Activated CD4-positive, alpha-beta T cell treated with anti-CD3 and anti-CD28 coated beads, Interleukin-2, amount 50 U/mL, for 1 hour (primary cell): Measurements from ENCODE around the gene FRMD1.

ENCODE experiments used
- DNase-seq: peaks from one replicate; pipeline ENCODE4 v3.0.0-alpha.2; 2020

FRMD1 gene

DNA sequence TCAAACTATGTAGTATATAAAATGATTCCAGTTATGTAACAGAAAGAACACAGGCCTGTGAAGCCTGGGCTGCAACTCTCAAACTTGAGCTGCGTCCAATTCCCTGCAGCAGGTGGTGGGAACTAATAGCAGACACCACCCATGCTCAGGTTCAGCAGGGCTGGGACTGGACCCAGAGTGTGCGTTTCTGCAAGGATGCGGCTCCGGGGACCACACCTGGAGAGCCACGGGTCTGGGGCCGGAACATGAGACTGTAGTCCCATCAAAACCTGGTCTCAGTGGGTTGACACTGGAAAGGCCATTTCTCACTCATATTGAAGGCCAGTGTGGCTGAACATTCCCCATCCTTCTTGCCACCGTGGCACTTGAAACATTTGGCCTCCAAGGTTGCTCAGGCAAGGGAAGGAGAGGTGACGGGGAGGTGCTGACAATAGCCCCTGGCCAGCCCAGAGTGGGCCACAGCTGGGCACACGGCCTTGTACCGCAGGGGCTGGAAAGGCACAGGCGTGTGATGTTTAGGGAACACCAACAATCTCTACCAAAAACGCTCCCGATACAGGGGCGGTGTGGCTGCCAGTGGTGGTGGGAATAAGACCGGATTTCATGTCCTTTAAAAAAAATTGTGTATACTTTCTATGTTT lies 38.0 kb downstream of the FRMD1 start:
- no peak for DNase-seq

DNA sequence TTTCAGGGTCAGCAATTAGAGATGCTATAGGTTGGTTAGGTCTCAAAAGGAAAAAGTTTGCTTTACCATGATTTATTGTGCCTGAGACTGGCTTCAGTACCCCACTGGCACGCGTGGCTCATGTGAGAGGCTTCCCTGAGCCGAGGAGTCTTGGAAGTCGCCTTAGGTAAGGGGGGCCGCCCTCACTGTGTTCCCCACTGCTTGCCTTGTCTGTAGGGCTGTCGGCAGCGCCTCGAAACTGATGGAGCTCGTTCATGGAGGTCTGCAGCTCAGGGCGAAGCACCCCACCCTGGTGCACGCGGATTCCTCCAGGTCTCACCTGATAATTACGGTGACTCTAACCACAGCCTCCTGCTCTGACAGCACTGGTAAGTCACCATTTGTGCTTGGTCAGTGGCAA lies 39.2 kb downstream of the FRMD1 start:
- no peak for DNase-seq

DNA sequence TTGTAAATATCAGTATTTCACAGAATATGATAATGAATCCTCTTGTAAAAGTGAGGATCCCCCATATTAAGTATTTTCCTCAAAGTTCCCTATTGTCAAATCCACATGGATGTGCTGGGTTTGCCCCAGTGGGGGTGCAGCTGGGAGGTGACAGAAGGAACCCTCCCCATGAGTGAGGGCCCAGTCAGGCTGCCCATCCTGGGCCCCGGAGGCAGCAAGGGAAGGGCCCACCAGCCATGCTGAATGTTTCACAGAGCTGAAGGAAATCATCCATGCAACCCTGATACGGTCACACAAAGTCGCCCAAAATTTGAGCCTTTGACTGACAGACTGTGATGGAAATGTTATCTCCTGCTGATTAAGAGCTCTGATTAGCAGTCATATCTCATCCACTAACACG lies 39.7 kb downstream of the FRMD1 start:
- DNase-seq, result no peak

DNA sequence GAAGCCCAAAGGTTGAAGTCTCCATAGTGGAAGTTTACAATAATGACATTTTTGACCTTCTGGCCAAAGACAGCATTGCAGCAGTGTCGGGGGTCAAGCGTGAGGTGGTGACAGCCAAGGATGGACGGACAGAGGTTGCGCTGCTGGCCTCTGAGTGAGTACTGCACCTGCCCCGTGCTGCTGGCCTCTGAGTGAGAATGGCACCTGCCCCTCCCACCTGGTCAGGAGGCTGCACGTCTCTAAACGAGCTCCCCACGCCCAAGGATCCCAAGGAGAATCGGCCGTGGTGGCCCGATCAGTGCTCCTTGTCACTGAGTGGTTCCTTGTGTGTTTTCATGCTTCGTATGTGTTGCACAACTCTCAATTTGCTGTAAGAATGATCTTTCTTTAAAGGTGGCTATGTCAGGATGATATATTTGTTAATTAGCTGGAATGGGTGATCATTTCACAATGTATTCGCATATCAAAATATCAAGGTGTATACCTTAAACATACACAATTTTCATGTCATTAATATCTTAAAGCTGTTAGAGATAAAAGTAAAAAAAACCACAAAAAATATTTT lies 40.4 kb downstream of the FRMD1 start:
- DNase-seq, result no peak

DNA sequence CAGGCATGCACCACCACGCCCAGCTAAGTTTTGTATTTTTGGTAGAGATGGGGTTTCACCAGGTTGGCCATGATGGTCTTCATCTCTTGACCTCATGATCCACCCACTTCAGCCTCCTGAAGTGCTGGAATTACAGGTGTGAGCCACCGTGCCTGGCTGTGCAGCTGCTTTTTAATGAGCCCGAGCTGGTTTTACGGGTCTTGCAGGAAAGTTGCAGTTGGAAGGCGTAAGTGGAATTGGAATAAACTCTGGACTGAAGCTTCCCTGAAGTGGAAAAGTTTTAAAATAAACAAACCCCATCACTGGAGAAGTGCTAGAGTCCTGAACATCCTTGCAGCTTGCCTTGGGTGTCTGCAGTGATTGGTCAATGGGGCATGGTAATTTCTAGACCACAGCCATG lies 41.2 kb downstream of the FRMD1 start:
- DNase-seq, result no peak

DNA sequence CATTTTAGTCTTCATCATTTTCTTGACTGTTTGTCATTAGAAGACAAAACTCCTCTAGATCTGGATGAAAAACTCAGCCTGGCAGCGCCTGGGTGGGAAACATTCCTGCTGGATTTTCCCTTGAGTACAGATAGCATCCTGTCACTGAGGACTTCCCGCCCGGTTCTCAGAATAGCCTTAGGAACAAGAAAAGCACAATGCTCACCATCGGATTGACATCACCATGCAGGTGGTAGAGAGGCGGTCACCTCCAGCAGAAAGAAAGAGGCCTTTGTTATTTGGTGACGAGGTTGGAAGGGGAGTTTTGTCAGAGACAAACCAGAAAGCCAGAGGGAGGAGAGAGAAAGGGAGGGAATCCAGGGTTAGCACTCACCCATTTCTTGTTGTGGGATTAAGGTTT lies 41.8 kb downstream of the FRMD1 start:
- DNase-seq, result no peak

DNA sequence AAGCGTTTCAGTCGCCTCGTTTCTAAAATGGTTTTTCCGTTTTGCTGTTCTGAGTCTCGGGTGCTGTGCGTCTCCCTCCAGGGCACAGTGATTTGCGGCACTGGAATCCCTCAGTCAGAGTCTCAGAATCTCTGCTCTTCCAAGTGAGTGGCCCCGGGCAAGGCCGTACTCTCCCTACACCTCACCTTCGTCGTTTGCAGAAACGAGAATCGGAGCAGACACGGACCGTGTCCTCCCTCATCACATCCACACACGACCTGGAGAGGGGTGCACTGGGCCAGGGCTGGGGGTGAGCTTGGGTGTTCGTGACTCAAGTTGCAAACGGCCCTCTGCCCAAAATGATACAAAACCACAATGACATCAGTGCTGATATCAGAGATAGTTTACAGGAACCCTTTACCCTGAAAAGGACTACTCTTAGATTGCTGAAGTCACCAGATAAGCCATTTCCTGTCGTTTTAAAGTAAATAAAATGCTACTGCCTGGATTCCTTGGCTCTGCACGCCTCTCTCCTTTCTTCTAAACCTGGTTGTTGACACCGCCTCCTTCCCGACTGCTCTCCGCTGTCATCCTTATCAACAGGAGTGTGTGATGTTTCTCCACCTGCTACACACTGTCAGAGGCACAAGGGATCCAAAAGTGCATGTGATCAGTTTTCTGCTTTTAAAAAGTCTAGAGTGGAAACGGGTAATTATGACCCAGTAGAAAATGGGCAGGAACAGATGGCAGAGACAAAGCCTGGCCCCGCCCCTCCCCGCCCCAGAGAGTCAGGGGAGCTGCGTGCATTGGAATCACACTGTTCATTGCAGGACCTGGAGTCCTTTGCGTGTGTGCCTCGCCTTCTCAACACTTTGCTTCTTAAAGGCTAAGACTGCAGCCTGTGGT lies 43.1 kb downstream of the FRMD1 start:
- DNase-seq, result no peak

DNA sequence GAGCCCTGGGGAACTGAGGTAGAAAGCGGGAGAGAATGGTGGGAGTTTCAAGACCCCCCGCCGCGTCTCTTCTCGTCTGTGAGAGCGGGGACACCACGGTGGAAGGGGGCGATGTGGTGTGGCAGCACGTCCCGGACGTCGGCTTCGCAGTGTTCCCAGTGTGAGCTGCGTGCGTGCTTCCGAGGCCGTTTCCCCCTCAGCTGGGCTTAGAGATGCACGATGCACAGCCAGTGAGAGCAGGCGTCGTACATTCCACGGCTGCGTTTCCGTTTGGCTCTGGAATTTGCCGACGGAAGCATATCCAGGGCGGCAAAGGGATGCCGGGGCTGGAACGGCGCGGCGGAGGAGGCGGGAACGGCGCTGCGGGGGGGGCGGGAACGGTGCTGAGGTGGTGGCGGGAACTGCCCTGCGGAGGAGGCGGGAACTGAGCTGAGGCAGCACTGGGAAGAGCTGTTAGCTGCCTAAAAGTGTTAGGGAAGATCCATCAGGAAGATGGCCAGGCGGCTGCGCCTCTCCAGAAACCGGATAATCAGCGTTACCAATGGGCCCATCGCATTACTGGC lies 43.8 kb downstream of the FRMD1 start:
- DNase-seq, result no peak

DNA sequence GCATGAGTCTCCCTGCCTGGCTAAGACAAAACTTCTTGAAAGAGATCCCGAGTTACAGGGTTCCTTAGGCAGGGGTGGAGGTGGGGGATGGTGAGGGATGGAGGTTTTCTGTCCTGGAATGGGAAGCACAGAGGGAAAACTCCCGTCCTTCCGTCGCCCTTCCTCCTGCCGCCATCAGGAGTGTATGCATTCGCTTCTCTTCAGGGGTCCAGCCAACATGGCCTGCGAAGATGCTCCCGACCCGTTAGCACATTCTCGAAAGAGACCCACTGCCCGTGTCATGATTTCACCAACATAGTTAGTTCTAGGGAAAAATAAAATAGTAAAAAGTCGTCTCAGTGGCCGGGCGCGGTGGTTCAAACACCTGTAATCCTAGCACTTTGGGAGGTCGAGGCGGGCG lies 44.5 kb downstream of the FRMD1 start:
- DNase-seq, result no peak

DNA sequence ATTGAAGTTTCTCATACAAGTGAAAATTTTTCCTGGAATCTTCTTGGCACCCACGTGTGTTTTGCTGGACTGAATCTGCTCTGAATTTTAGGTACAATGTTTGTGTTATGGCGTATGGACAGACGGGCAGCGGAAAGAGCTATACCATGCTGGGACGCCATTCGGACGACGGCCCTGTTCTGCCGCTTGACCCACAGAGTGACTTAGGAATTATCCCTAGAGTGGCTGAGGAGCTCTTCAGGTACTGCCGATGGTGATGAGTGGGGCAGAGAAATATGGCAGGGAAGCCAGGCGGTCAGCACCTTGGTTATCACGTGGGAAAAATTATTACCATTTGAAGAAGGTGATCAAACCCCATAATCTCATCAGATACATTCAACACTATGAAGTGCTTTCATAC lies 45.2 kb downstream of the FRMD1 start:
- DNase-seq, result no peak

DNA sequence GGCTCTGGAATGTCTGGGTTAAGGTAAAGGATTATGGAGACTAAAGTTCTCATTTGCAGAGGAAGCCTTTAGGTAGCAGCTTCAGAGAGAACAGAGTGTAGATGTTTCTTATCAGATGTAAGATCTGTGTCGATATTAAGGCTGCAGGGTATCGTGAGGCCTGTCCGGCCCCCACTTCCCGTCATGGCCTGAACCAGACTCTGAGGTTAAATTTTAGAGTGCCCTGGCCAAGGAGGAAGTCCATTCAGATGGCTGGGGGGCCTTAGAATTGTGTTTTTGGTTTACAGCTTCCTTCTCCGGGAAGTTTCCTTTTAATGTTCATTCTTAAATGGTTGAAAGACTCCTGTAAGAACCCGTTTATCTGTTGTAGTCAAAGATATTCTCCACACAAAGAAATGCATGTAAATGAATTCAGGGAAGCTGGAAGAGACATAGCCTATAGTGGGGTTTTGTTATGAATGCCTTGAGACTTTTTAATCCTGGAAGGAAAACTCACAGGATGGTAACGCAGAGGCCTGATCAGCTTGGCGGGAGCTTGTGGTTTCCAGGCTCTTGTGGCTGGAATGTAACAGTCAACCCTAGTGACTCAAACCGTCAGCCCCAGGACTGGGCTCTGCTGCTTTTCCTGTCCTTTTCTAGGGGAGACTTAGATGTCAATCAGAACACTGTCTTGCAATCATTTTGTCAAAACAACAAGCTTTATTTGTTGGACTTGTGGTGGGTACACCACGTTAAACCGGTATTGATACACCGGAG lies 46.8 kb downstream of the FRMD1 start:
- DNase-seq, result no peak

DNA sequence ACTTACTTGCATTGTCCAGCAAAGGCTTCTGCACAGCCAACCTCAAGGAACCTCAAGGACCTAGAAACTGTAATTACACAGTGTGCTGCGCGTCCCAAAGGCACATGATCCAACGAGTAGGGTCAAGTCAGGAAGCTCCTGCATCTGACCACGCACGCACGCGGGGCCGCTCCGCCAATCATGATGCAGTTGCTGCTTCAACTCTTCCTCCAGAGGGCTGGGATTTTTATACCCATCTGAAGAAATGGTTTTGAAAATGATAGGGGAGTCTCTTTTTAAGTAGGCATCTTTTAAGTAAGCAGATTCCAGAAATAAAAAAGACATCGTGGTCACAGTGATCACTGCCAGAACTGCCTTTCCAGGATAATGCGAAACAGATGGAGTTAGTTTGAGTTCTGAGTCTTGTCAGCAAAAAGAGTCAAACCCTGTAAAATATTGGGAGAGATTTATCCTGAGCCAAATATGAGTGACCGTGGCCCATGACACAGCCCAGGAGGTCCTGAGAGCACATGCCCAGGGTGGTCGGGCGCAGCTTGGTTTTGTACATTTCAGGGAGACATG lies 47.5 kb downstream of the FRMD1 start:
- DNase-seq, result no peak

DNA sequence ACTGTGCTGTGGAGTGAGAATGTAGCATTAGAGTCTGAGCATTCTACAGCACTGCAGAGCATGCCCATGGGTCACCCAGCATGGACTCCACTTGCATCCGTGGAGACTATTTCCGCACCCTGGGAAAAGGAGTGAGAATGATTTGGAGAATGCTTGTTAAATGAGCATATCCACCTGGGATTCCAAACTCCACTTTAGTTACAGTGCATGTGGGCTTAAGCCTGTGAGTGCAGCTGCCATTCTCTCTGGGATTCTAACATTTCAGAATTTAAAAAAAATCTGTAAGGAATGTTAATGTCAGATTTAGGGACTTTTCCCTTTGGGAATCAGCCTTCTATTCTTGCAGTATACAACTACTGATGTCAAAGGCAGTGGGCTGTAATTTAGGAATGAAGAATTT lies 48.1 kb downstream of the FRMD1 start:
- DNase-seq, result no peak

DNA sequence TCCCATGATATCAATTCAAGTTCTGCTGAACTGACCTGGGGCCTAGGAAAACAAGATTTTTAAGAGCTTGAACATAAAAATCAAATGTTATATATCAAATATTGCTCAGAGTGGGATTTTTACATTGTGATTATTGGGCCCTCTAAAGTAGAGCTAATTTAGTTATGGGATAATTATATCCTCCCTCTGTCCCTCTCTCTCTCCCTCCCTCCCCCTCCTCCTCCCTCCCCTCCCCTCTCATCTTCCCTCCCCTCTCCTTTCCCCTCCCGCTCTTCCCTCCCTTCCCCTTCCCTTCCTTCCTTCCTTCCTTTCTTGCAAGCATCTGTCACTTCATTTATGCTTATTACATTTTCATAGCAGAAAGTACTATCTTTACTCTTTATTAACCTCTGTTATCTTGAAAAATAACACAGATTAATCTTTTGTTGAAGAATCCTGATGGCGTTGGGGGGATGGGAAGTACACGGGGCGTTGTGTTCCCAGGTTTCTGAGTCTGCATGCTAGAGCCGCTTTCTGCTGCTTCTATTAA lies 48.7 kb downstream of the FRMD1 start:
- no peak for DNase-seq

DNA sequence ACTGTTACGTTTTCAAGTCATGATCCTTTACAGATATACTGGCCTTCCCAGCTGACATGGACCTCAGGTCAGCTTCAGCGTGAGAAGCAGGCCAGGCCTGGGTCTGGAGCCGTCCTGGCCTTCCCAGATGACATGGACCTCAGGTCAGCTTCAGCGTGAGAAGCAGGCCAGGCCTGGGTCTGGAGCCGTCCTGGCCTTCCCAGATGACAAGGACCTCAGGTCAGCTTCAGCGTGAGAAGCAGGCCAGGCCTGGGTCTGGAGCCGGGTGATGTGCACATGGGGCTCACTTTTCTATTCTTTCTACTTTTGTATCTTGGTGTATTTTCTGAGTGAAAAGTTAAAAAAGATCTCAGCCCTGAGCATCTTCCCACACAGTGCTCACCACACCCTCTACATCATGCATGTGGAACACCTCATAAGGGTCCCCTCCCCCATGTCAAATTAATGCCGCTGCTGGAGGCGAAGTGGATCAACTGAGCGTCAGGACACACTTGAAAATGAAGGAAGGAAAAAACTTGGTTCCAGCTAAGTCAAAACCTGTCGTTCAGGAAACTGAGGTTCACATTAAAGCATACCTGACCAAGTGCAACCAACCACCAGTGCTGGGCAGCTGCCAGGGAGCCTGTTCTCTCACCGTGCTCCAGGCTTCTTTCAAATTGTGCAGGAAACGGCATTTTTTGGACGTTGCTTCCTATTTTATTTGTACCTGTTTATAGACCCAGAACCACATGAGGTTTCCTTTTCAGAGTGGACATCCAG lies 49.4 kb downstream of the FRMD1 start:
- DNase-seq, result no peak

DNA sequence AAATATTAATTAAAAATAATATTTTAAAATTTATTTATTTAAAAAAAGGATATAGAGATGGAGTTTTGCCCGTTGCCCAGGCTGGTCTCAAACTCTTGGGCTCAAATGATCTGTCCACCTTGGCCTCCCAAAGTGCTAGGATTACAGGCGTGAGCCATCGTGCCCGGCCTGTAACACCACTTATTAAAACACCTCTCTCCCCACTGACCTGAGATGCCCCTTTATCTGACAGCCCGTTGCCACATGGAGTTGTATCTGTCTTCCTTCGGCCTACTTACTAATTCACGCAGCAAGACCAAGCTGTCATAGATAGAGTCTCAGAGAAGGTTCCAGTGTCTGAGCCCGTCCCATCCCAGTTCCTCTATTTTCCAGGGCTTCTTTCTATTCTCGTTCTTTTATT lies 50.8 kb downstream of the FRMD1 start:
- DNase-seq, result no peak

DNA sequence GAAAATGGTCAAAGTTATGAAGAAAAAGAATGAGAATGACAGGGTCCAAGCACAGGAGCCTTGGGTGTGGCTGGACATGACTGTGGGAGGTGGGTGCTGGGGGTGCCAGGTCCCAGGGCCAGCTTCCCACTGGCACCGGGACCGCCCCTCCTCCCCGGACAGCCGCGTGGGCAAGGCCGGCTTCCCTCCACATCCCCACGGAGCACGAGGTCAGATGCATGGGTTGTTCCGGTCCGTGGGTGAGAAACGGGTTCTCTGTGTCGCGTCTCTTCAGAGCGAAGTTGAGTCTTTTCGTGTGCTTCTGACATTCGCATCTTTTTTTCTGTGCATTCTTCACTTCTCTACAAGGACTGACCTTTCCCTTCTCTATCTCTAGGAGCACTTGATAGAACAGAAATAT lies 51.5 kb downstream of the FRMD1 start:
- DNase-seq, result no peak

DNA sequence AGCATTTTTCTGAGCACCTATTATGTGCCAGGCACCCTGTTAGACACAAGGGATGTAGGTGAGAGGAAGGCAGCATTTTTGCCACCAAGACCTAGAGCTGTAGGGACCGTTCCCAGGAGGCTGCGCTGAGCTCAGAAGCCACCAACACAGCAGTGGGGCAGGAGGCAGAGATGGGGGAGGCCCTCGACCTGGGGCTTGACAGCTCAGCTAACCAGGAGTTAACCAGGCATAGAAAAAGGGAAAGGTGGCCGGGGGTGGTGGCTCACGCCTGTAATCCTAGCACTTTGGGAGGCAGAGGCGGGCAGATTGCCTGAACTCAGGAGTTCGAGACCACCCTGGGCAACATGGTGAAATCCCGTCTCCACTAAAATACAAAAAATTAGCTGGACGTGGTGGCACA lies 52.1 kb downstream of the FRMD1 start:
- DNase-seq, result no peak

DNA sequence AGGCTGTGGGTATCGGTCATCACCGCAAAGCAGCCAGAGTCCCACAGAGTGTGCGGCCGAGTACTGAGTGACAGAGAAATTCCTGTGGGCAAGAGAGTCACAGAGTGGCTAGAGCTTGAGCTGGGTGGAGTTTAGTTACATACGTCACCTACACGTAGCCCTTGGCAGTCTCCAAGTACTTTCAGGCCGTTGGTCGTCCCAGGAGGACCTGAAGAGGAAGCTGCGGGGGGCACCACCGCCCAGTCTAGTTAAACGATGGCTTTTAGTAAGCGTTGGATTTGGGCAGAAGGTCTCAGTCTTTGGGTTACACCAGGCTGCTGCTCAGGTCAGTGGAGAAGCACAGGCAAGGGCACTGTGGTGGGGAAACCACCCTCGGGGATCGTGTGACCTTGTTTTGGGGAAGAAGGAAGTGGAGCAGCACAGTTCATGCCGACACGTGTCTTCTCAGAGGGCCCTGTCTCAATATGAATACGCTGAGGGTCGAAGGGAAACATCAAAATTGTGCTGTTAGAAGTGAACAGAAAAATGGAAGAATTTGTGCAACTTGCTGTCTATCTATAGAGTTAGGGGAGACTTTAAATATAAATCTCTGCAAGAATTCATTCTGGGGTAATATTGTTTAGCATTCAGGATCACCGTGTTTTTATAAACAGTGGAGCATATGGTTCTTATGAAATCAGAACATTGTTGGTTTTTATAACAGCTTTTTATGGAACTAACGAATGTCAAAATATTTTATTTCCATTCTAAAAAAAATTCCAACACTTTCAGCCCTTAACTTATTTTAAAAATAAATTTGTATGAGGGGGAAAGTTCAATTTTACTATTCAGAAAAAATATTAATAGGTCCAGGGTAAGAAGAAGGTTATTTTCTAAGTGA lies 52.9 kb downstream of the FRMD1 start:
- DNase-seq, result no peak

DNA sequence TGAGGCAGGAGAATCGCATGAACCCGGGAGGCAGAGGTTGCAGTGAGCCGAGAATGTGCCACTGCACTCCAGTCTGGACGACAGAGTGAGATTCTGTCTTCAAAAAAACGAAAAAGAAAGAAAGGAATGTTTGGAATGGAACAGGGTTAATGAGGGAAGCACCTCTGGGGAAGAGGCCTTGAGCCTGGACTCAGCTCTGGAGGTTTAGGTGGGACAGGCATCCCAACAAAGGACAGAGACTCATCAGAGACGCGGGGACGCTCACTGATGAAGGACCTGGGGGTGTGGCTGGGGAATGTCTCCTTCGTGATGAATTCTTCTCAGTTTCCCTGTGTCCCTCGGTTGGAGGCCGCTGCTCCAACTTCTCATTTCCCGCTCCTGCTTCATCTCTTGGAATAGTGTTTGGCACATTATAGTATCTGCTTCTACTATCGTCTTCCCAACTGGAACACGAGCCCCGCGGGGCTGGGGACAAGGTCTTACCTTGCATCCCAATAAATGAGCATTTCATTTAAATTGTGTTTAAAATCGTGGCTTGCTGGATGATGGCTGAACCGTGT lies 54.0 kb downstream of the FRMD1 start:
- no peak for DNase-seq
